Endothelial cell of hepatic sinusoid (primary cell): ENCODE results near the gene ZNF831.

ENCODE experiments used
- in situ Hi-C: cut with HindIII; loops from 2 replicates; pipeline ENCODE4 v1.10.0; 2017; ENCODE audit warnings: low sequenced_read_pairs

The ZNF831 gene

GRCh38 chr20:59177266-59178250 lies 13.9 kb downstream of the ZNF831 start:
- in situ Hi-C loops = loop anchor here (5.0 kb wide), 1 partner anchor 55 kb away; no protein-coding TSS in a partner anchor

- in situ Hi-C loops = loop anchor here (5.0 kb wide), 1 partner anchor 57 kb away; no protein-coding TSS in a partner anchor
Observed at GRCh38 chr20:59178983-59179595, 15.5 kb downstream of the ZNF831 start.

GRCh38 chr20:59179988-59180387 lies 16.4 kb downstream of the ZNF831 start:
- in situ Hi-C loops = loop anchor here (5.0 kb wide), 1 partner anchor 58 kb away; no protein-coding TSS in a partner anchor

GRCh38 chr20:59181936-59182335 lies 18.3 kb downstream of the ZNF831 start:
- in situ Hi-C loops = no loop called here

- in situ Hi-C loops = no loop called here
Observed at GRCh38 chr20:59182401-59183044, 18.9 kb downstream of the ZNF831 start.

- in situ Hi-C loops = no loop called here
Observed at GRCh38 chr20:59183751-59184150, 20.1 kb downstream of the ZNF831 start.

- in situ Hi-C loops = no loop called here
Observed at GRCh38 chr20:59184880-59185447, 21.3 kb downstream of the ZNF831 start.

GRCh38 chr20:59185809-59186208 lies 22.2 kb downstream of the ZNF831 start:
- in situ Hi-C loops = no loop called here

- in situ Hi-C loops = no loop called here
Observed at GRCh38 chr20:59190466-59190865, 26.8 kb downstream of the ZNF831 start.

- in situ Hi-C loops = no loop called here
Observed at GRCh38 chr20:59191036-59191755, 27.6 kb downstream of the ZNF831 start.

GRCh38 chr20:59191756-59192532 lies 28.3 kb downstream of the ZNF831 start:
- in situ Hi-C loops = no loop called here

- in situ Hi-C loops = no loop called here
Observed at GRCh38 chr20:59192533-59192896, 28.9 kb downstream of the ZNF831 start.

GRCh38 chr20:59193325-59193724 lies 29.7 kb downstream of the ZNF831 start:
- in situ Hi-C loops = no loop called here

GRCh38 chr20:59194023-59194935 lies 30.7 kb downstream of the ZNF831 start:
- in situ Hi-C loops = no loop called here

GRCh38 chr20:59195316-59195993 lies 31.8 kb downstream of the ZNF831 start:
- in situ Hi-C loops = no loop called here

- in situ Hi-C loops = loop anchor here (5.0 kb wide), 2 partner anchors 78 to 152 kb away; no protein-coding TSS in a partner anchor
Observed at GRCh38 chr20:59204165-59204894, 40.7 kb downstream of the ZNF831 start.

GRCh38 chr20:59205044-59205443 lies 41.4 kb downstream of the ZNF831 start:
- in situ Hi-C loops = no loop called here
